Dermis microvascular lymphatic vessel endothelial cell (primary cell): ENCODE measurements around the gene ZDHHC19. TPM values are rescaled to one million over a fixed set of nuclear protein-coding genes. Genes with fewer than 3 reads are reported as not detected.
"Not testable (repeated sequence)": the region's sequence is repeated elsewhere in the genome, so short reads cannot be mapped to it uniquely, and the experiment has no call there.

Experiments
- DNase-seq, 2 donors: peaks; one replicate each; pipeline versions ENCODE4 v3.0.0 to v3.0.0-alpha.2; 2010; ENCODE audit warnings: low read depth in 2 of 2
- total RNA-seq: library from RNA; depleted of rRNA; stranded (reverse); fragments of >200 nt; gene quantifications from 2 replicates; pipeline ENCODE4 v1.2.1, GENCODE V29; 2014

The ZDHHC19 gene
- total RNA-seq, 1 donor from 2014 or later = not detected

- DNase-seq = no peak
Measured at GRCh38 chr3:196225086-196225485, 13.9 kb upstream of the ZDHHC19 start.

DNA sequence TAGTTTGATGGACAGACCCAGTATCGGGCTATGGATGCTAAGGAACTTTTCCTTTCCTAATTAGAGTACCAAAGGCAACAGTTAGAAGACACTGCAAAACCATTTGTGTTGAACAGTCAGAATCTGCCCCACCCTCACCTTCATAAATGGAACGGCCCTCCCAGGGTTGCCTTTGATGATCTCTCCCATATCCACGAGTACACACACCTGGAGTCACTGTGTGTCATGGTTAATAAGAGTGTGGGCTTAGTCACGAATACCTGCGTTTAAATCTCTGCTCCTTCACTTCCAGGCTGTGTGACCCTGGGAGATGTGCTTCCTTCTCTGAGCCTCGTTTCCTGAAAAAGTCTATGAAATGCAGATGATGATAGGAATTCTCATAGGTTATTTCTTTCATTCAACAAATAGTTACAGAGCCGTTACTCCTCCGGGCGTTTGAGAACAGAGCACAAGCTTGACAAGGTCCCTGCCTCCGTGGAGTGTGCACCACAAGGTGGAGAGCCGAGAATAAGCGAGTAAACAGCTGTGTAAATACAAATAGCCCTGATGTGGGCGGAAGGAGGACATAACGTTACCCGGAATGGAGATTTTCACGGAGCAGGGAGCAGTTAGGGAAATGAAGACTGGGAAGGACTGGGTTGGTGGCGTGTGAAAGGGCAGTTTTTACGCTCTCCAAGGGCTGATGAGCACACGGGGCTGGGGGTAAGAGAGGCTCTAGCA is 11.8 kb upstream of the ZDHHC19 start:
- no peak for DNase-seq

GRCh38 chr3:196220991-196221390 is 9.8 kb upstream of the ZDHHC19 start:
- no peak for DNase-seq

DNA sequence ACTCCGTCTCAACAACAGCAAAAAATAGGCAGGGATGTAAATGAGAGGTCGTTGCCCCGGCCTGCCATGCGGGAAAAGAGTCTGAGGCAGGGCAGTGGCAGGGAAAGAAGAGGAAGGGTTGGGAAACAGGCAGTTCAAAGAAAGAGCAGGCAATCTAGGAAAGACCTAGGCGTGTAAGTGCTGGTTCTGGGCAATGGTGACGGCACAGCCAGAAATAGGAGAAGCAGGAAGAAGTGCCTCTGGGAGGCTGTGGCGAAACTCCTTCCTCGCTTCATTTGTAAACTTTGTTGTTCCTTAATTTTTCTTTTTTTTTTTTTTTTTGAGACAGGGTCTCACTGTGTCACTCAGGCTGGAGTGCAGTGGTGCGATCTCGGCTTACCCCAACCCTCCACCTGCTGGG is 9.4 kb upstream of the ZDHHC19 start:
- no peak for DNase-seq

- DNase-seq = no peak
Measured at GRCh38 chr3:196219970-196220311, 8.7 kb upstream of the ZDHHC19 start.

GRCh38 chr3:196219194-196219969 is 8.2 kb upstream of the ZDHHC19 start:
- peak; percentile 95 for DNase-seq

DNA sequence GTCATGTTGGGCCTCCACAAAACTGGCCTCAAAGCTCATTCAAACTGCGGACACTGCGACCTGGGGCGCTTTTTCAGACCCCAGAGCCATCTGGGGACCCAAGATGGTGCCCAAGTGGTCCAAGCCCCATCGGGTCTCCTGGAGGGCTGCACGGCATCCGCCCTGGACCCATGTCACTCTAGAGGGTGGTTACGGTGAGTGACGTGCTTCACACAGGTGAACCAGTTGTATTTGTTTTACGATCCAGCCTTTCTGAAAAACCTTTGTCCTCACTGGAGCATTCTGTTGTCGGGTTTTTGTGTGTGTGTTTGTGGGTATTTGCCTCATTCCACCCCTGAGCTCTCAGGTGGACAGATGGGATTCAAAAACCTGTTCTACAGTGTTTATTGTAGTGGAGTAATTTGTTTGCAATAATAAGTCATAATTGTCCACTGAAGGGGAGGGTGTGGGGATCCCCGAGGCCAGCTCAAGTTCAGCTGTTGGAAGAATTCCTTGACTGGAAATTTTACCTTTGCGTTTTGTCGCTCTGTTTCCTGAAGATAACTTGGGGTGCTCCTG is 7.0 kb upstream of the ZDHHC19 start:
- no peak for DNase-seq

DNA sequence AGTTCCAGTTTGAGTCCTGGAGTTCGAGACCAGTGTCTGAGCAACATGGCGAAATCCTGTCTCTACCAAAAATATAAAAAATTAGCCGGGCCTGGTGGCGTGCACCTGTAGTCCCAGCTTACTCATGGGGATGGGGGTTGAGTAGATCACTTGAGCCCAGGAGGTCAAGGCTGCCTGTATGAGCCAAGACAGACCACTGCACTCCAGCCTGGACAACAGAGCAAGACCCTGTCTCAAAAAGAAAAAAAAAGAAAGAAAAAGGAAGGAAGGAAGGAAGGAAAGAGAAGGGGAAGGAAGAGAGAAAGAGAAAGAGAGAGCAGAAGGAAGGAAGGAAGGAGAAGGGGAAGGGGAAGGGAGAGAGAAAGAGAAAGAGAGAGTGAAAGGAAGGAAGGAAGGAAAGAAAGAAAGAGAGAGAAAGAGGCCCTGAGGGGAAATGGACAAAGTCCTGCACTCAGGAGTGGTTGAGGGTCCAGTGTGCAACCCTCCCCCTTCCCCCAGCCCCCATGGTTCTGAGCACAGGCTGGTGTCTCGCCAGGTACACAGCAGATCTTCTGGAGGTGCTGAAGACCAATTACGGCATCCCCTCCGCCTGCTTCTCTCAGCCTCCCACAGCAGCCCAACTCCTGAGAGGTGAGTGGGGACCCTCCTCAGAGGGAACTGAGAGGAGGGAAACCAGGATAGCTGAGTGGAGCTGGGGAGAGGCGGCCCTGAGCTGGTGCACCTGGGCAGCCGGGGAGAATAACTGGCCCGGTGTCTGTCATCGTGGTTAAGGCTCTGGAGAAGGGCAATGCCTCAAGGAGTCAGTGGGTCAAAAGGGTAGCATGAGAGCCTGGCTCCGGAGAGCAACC is 6.3 kb upstream of the ZDHHC19 start:
- no peak for DNase-seq

- no peak for DNase-seq
Measured at GRCh38 chr3:196216681-196217211, 5.5 kb upstream of the ZDHHC19 start.

DNA sequence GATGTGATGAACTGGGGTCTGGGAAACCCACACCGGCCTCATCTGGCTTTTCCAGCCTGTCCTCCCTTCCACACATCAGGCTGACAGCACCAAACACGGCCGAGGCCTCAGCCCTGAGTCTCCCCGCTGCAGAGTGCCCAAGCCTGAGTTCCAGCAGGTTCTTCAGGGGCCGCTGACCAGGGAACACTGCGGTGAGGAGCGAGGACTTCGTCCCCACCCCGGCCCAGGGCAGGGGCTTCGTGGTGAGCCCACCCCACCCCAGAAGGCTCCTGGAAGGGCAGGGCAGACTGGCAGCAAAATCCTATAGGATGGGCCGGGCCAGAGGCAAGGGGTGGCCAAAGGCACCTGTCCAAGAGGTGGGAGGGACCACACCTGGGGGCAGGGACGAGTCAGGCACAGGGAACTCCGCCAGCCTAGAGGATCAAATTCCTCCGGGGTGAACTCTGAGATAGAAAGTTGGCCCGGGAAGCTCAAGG is 4.9 kb upstream of the ZDHHC19 start, which contains the start of gene SLC51A:
TSS of gene SLC51A (plus strand) at position 446 of the 476 bp plus-strand sequence. CDS start 179 bp downstream, outside the sequence.
- no peak for DNase-seq

GRCh38 chr3:196215493-196216020 is 4.4 kb upstream of the ZDHHC19 start:
- no peak for DNase-seq

GRCh38 chr3:196214783-196215441 is 3.7 kb upstream of the ZDHHC19 start:
- no peak for DNase-seq

DNA sequence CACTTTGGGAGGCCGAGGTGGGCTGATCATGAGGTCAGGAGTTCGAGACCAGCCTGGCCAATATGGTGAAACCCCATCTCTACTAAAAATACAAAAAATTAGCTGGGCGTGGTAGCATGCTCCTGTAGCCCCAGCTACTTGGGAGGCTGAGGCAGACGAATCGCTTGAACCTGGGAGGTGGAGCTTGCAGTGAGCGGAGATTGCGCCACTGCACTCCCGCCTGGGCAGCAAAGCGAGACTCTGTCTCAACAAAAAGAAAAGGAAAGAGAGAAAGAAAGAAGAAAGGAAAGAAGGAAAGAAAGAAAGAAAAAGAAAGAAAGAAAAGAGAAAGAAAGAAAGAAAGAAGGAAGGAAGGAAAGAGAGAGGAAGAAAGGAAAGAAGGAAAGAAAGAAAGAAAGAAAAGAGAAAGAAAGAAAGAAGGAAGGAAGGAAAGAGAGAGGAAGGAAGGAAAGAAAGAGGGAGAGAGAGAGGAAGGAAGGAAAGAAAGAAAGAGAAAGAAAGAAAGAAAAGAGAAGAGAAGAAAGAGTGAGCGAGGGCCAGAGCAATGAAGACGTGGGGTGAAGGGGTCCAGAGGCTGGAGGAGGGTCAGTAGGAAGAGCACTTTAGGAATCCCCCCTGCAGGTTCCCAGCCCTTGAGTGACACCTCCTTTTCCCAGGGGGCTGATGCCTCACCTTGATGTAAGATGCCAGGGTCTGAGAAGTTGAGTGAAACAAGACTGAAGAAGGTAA is 1.1 kb downstream of the ZDHHC19 start:
- DNase-seq = not testable (repeated sequence)

GRCh38 chr3:196208942-196209695 is 2.1 kb downstream of the ZDHHC19 start:
- DNase-seq = no peak

GRCh38 chr3:196207833-196208607 is 3.2 kb downstream of the ZDHHC19 start:
- DNase-seq = peak in 1 of 2 donors; percentile 33

- DNase-seq = no peak
Measured at GRCh38 chr3:196207159-196207832, 3.9 kb downstream of the ZDHHC19 start.

- DNase-seq = not testable (repeated sequence)
Measured at GRCh38 chr3:196205442-196206205, 5.6 kb downstream of the ZDHHC19 start.
